Thymus (tissue), 11 donors: ENCODE results near the gene HERC2. TPM values are rescaled to one million over a fixed set of nuclear protein-coding genes. Genes with fewer than 3 reads are reported as not detected.

Source experiments
- DNase-seq, 9 donors: peaks; one replicate each; pipeline ENCODE4 v3.0.0-alpha.2; 2013; ENCODE audit warnings: low spot score in 9 of 9, low read depth in 6 of 9, missing footprints in 1 of 9
- H3K27ac ChIP-seq, 2 donors: one replicate each; pipeline ENCODE4 v1.5.1; 2013; ENCODE audit warnings: control low read depth in 1 of 2, low read depth in 1 of 2, low read length in 1 of 2, mild to moderate bottlenecking in 1 of 2, moderate library complexity in 1 of 2
- H3K27me3 ChIP-seq, 2 donors: one replicate each; pipeline ENCODE4 v1.5.1; 2013; ENCODE audit warnings: low read length in 1 of 2; ENCODE audit not compliant: control insufficient read depth in 2 of 2, insufficient read depth in 1 of 2
- H3K36me3 ChIP-seq, 2 donors: one replicate each; pipeline ENCODE4 v1.5.1; 2013; ENCODE audit warnings: low read length in 1 of 2, mild to moderate bottlenecking in 1 of 2, moderate library complexity in 1 of 2; ENCODE audit not compliant: control insufficient read depth in 2 of 2, insufficient read depth in 2 of 2
- H3K4me1 ChIP-seq, 2 donors: one replicate each; pipeline ENCODE4 v1.5.1; 2013; ENCODE audit warnings: low read length in 2 of 2; ENCODE audit not compliant: control insufficient read depth in 2 of 2, insufficient read depth in 2 of 2
- H3K4me3 ChIP-seq, 2 donors: one replicate each; pipeline ENCODE4 v1.5.1; 2013; ENCODE audit warnings: low read length in 2 of 2, control low read depth in 1 of 2, mild to moderate bottlenecking in 1 of 2
- H3K9me3 ChIP-seq, 2 donors: one replicate each; pipeline ENCODE4 v1.5.1; 2013; ENCODE audit warnings: low read length in 1 of 2, mild to moderate bottlenecking in 1 of 2; ENCODE audit not compliant: control insufficient read depth in 2 of 2, insufficient read depth in 1 of 2
- WGBS: extraction: QIAGEN DNeasy Blood & Tissue Kit; methylation state at CpG from one replicate; pipeline ENCODE4 v1.1.7; 2013; 5-methylcytosine and 5-hydroxymethylcytosine counted together
- polyA plus RNA-seq: library from polyadenylated mRNA; stranded (reverse); fragments of 200-250 nt; gene quantifications from one replicate; pipeline ENCODE4 v1.2.3, GENCODE V29; 2013
- total RNA-seq: library from RNA; stranded (reverse); fragments of 120-200 nt; gene quantifications from one replicate; pipeline ENCODE4 v1.2.4, GENCODE V29; 2013
- donor health status: healthy.

Gene HERC2
- total and polyA plus RNA-seq, 2 donors: 18.7 to 27.1 TPM

GRCh38 chr15:28286031-28286430 lies 35.9 kb downstream of the HERC2 start:
- no peak for DNase-seq
- Histone ChIP-seq H3K4me3 (no peak overlapping the region), H3K36me3 (peaks cover 4 to 16% of the 10 kb centered on the region in 2 donors), H3K27ac (no peak overlapping the region), H3K9me3 (peaks cover 0 to 5% of the 10 kb centered on the region in 2 donors), H3K27me3 (no peaks in the 10 kb centered on the region), H3K4me1 (no peaks in the 10 kb centered on the region)
- 96% methylated on average over 3 of the region's 3 CpGs for WGBS

DNA sequence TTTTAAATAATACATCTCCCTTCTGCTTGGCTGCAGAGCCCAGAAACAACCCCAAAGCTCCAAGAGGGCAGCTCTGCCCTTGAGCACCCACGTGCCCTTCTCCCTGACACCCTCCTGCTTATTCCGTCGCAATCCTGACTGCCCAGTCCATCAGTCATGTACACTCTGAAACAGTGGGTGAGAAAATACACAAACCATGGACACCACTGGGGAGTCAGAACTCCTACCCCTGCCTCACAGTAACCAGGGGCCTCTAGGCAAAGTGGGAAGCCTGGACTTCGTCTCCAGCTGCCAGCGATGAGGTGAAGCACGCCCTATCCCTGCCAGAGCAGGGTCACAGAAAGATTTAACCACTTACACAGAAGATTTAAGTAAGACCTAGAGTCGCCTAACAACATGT lies 40.1 kb downstream of the HERC2 start:
- WGBS: 98% methylated on average over 7 of the region's 7 CpGs

GRCh38 chr15:28274635-28275034 lies 47.3 kb downstream of the HERC2 start:
- Histone ChIP-seq H3K27me3 (no peaks in the 10 kb centered on the region), H3K4me3 (no peak overlapping the region), H3K9me3 (peaks cover 0 to 1% of the 10 kb centered on the region in 2 donors), H3K36me3 (peaks cover 11 to 25% of the 10 kb centered on the region in 2 donors), H3K4me1 (no peaks in the 10 kb centered on the region), H3K27ac (no peak overlapping the region)
- 98% methylated on average over 16 of the region's 16 CpGs for WGBS
- DNase-seq: no peak

More for the DNA sequence above, 40.1 kb downstream of the HERC2 start:
- no peaks in the 10 kb centered on the region for H3K4me1 ChIP-seq
- H3K36me3 ChIP-seq: peaks cover 0 to 13% of the 10 kb centered on the region in 2 donors
- no peak overlapping the region for H3K4me3 ChIP-seq
- no peak overlapping the region for H3K27ac ChIP-seq
- no peak for DNase-seq
- H3K9me3 ChIP-seq: peaks cover 0 to 5% of the 10 kb centered on the region in 2 donors
- no peaks in the 10 kb centered on the region for H3K27me3 ChIP-seq

GRCh38 chr15:28273873-28274610 lies 47.9 kb downstream of the HERC2 start:
- Histone ChIP-seq H3K4me3 (no peak overlapping the region), H3K9me3 (peaks cover 0 to 1% of the 10 kb centered on the region in 2 donors), H3K27ac (no peak overlapping the region), H3K36me3 (peaks cover 17 to 26% of the 10 kb centered on the region in 2 donors), H3K27me3 (no peaks in the 10 kb centered on the region), H3K4me1 (no peaks in the 10 kb centered on the region)
- no peak for DNase-seq
- WGBS: 96% methylated on average over 27 of the region's 27 CpGs

- Histone ChIP-seq H3K27me3 (no peaks in the 10 kb centered on the region), H3K27ac (no peak overlapping the region), H3K4me3 (no peak overlapping the region), H3K9me3 (peaks cover 0 to 1% of the 10 kb centered on the region in 2 donors), H3K36me3 (peaks cover 22 to 31% of the 10 kb centered on the region in 2 donors), H3K4me1 (no peaks in the 10 kb centered on the region)
- WGBS: 96% methylated on average over 5 of the region's 5 CpGs
- no peak for DNase-seq
Measured at GRCh38 chr15:28273468-28273867, 48.5 kb downstream of the HERC2 start.

DNA sequence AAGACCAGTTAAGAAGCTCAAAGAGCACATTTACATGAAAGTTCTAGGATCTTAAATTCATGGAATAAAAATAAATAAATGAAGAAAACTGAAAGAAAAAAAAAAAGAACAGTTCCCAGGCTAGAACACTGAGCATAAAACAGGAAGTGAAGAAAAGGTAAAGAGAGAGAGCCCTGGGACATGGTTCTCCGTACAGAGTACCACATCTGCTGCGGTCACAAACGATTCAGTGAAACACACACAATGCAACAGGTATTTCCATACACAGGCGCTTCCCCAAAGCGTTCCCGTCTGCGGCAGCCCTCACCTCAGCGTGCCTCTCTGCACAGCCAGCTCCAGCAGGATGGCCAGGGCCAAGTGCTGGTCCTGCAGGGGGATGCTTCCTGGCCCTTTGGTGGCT lies 49.4 kb downstream of the HERC2 start:
- Histone ChIP-seq H3K27ac (no peak overlapping the region), H3K27me3 (no peaks in the 10 kb centered on the region), H3K9me3 (peaks cover 0 to 1% of the 10 kb centered on the region in 2 donors), H3K4me3 (no peak overlapping the region), H3K36me3 (peaks cover 26 to 40% of the 10 kb centered on the region in 2 donors), H3K4me1 (no peaks in the 10 kb centered on the region)
- WGBS: 97% methylated on average over 8 of the region's 8 CpGs
- no peak for DNase-seq

GRCh38 chr15:28271697-28272260 lies 50.2 kb downstream of the HERC2 start:
- Histone ChIP-seq H3K36me3 (peaks cover 26 to 44% of the 10 kb centered on the region in 2 donors), H3K27ac (no peak overlapping the region), H3K4me3 (no peak overlapping the region), H3K4me1 (no peaks in the 10 kb centered on the region), H3K9me3 (peaks cover 0 to 1% of the 10 kb centered on the region in 2 donors), H3K27me3 (no peaks in the 10 kb centered on the region)
- WGBS: 94% methylated on average over 15 of the region's 15 CpGs
- no peak for DNase-seq

DNA sequence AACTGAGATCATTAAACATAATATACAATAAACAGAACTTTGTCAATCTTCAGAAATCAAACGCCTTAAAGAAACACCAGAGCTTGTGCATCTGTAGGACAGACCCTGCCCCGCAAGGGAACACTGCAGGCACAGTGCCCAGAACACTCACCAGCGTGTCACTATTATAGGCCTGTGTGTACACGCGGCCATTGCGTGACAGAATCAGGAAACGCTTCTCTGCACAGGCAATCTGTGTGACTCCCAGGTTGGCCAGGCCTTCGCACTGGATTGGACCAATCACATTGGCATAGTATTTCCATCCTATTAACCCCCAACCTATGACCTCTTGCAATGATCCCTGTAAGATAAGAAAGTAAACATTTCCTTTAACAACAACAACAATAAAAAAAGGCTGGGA lies 52.9 kb downstream of the HERC2 start:
- no peak for DNase-seq
- H3K4me3 ChIP-seq: no peak overlapping the region
- no peaks in the 10 kb centered on the region for H3K4me1 ChIP-seq
- H3K36me3 ChIP-seq: peaks cover 41 to 58% of the 10 kb centered on the region in 2 donors
- H3K9me3 ChIP-seq: peaks cover 0 to 1% of the 10 kb centered on the region in 2 donors
- WGBS: 97% methylated on average over 8 of the region's 8 CpGs
- no peak overlapping the region for H3K27ac ChIP-seq
- no peaks in the 10 kb centered on the region for H3K27me3 ChIP-seq

DNA sequence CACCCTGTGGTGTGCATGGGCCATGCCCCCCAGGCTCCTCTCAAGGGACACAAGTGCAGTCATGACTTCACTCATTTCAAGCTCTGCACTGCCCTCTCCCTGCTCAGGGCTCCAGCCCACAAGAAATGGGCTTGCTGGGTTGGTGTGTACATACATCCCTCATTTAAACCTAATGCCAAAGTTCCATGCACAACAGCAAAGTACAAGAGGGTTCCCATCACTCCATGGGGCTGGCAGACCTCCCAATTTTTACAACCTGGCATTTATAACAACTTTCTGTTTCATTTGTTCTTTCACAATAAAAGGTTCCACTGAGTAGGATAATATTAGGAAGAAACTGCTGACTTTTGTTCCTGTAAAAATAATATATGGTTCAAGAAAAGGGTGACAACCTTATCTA lies 54.3 kb downstream of the HERC2 start:
- H3K36me3 ChIP-seq: peaks cover 48 to 56% of the 10 kb centered on the region in 2 donors
- H3K27ac ChIP-seq: no peak overlapping the region
- no peak overlapping the region for H3K4me3 ChIP-seq
- no peaks in the 10 kb centered on the region for H3K4me1 ChIP-seq
- no peaks in the 10 kb centered on the region for H3K9me3 ChIP-seq
- H3K27me3 ChIP-seq: no peaks in the 10 kb centered on the region
- DNase-seq: no peak
